Measurements from ENCODE around the gene PAEP.

PAEP gene

GRCh38 chr9:135568026-135568425, 6.5 kb downstream of the PAEP start:
- in situ Hi-C loops (cut with MboI; ENCODE audit: low sequenced_read_pairs, unreplicated experiment), result no loop called here
- no peak for TF ChIP-seq CTCF (IDR thresholded peaks at IDR 0.05; ENCODE audit: borderline replicate concordance, control extremely low read depth, extremely low read depth, insufficient read depth, missing control alignments)

GRCh38 chr9:135570456-135570855, 8.9 kb downstream of the PAEP start:
- no peak for TF ChIP-seq CTCF (IDR thresholded peaks at IDR 0.05; ENCODE audit: borderline replicate concordance, control extremely low read depth, extremely low read depth, insufficient read depth, missing control alignments)
- DNase-seq (ENCODE audit: low spot score), result no peak
- in situ Hi-C loops (cut with MboI; ENCODE audit: low sequenced_read_pairs, unreplicated experiment), result no loop called here

More at GRCh38 chr9:135568026-135568425, 6.5 kb downstream of the PAEP start:
- no peak for DNase-seq (ENCODE audit: low spot score)

GRCh38 chr9:135572233-135572632, 10.7 kb downstream of the PAEP start:
- no peak for DNase-seq (ENCODE audit: low spot score)
- TF ChIP-seq CTCF (IDR thresholded peaks at IDR 0.05; ENCODE audit: borderline replicate concordance, control extremely low read depth, extremely low read depth, insufficient read depth, missing control alignments), result no peak
- in situ Hi-C loops (cut with MboI; ENCODE audit: low sequenced_read_pairs, unreplicated experiment), result no loop called here

GRCh38 chr9:135573124-135573523, 11.6 kb downstream of the PAEP start:
- in situ Hi-C loops (cut with MboI; ENCODE audit: low sequenced_read_pairs, unreplicated experiment), result no loop called here
- TF ChIP-seq CTCF (IDR thresholded peaks at IDR 0.05; ENCODE audit: borderline replicate concordance, control extremely low read depth, extremely low read depth, insufficient read depth, missing control alignments), result no peak
- no peak for DNase-seq (ENCODE audit: low spot score)

GRCh38 chr9:135574331-135574730, 12.8 kb downstream of the PAEP start:
- TF ChIP-seq CTCF (IDR thresholded peaks at IDR 0.05; ENCODE audit: borderline replicate concordance, control extremely low read depth, extremely low read depth, insufficient read depth, missing control alignments), result no peak
- peak; percentile 18 for DNase-seq (ENCODE audit: low spot score)
- in situ Hi-C loops (cut with MboI; ENCODE audit: low sequenced_read_pairs, unreplicated experiment), result no loop called here

GRCh38 chr9:135574943-135575342, 13.4 kb downstream of the PAEP start:
- in situ Hi-C loops (cut with MboI; ENCODE audit: low sequenced_read_pairs, unreplicated experiment), result no loop called here
- DNase-seq (ENCODE audit: low spot score), result no peak
- TF ChIP-seq CTCF (IDR thresholded peaks at IDR 0.05; ENCODE audit: borderline replicate concordance, control extremely low read depth, extremely low read depth, insufficient read depth, missing control alignments), result no peak

All from GM13976 (cell line).